ENCODE measurements around the gene KSR2.

- TF ChIP-seq CTCF (IDR thresholded peaks at IDR 0.05) = no peak
- no peak for TF ChIP-seq EP300 (IDR thresholded peaks at IDR 0.05)
Measured at GRCh38 chr12:117551665-117552064, 417.1 kb downstream of the KSR2 start.

All from ovary (tissue), 3 donors.